ENCODE data around the gene GRM8.

DNA sequence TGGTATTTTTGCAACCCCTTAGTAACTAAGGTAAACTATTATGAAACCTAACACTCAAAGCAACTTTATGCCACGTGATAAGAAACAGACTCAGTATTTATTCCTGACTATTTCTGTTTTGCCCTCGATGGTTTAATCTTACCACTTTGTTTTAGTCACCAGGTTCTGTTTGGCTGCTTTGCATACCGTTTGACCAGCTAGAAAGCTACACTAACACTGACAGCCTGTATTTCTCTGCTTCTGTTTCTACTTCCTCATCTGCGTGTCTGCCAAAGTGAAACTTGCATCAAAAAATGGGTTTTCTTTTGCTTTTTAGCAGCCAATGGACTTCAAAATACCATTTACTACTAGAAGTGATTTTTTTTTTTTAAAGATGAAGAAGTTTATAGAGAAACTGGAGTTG, 802.5 kb downstream of the GRM8 start:
- TF ChIP-seq POLR2AphosphoS5 (IDR thresholded peaks at IDR 0.05; ENCODE audit: low read depth, low read length) (no peak), POLR2A (IDR thresholded peaks at IDR 0.05; ENCODE audit: low read depth, low read length) (no peak; the same call in 1 of the 2 replicates), TAF1 (IDR thresholded peaks at IDR 0.05; ENCODE audit: borderline replicate concordance, low read depth, low read length) (no peak)

All from GM12892 (cell line).